ENCODE measurements around the gene SMYD2.

Gene SMYD2

GRCh38 chr1:214259353-214259977 is 21.5 kb upstream of the SMYD2 start:
- DNase-seq (ENCODE audit: low read depth), result peak; percentile 46
- TF ChIP-seq CTCF (IDR thresholded peaks at IDR 0.05; ENCODE audit: insufficient read depth, low read depth, low read length, missing control alignments), result no peak
- no peak overlapping the region for H3K4me3 ChIP-seq (ENCODE audit: low read length)

- H3K4me3 ChIP-seq (ENCODE audit: low read length), result no peak overlapping the region
- TF ChIP-seq CTCF (IDR thresholded peaks at IDR 0.05; ENCODE audit: insufficient read depth, low read depth, low read length, missing control alignments), result no peak
- no peak for DNase-seq (ENCODE audit: low read depth)
These were observed 20.3 kb upstream of the SMYD2 start for GRCh38 chr1:214260561-214261205.

- peak; percentile 98 for TF ChIP-seq CTCF (IDR thresholded peaks at IDR 0.05; ENCODE audit: insufficient read depth, low read depth, low read length, missing control alignments)
- DNase-seq (ENCODE audit: low read depth), result peak; percentile 84
- peak overlapping the region; percentile 17 for H3K4me3 ChIP-seq (ENCODE audit: low read length)
These were observed 19.5 kb upstream of the SMYD2 start for GRCh38 chr1:214261206-214262123.

- no peak overlapping the region for H3K4me3 ChIP-seq (ENCODE audit: low read length)
- no peak for TF ChIP-seq CTCF (IDR thresholded peaks at IDR 0.05; ENCODE audit: insufficient read depth, low read depth, low read length, missing control alignments)
- DNase-seq (ENCODE audit: low read depth), result no peak
These were observed 16.8 kb upstream of the SMYD2 start for GRCh38 chr1:214264196-214264595.

- H3K4me3 ChIP-seq (ENCODE audit: low read length), result no peak overlapping the region
- TF ChIP-seq CTCF (IDR thresholded peaks at IDR 0.05; ENCODE audit: insufficient read depth, low read depth, low read length, missing control alignments), result no peak
- no peak for DNase-seq (ENCODE audit: low read depth)
These were observed 16.0 kb upstream of the SMYD2 start for GRCh38 chr1:214264976-214265375.

GRCh38 chr1:214270097-214270650 is 10.8 kb upstream of the SMYD2 start:
- H3K4me3 ChIP-seq (ENCODE audit: low read length), result no peak overlapping the region
- peak; percentile 14 for DNase-seq (ENCODE audit: low read depth)
- TF ChIP-seq CTCF (IDR thresholded peaks at IDR 0.05; ENCODE audit: insufficient read depth, low read depth, low read length, missing control alignments), result no peak
